Type B pancreatic cell (in vitro differentiated cells): ENCODE data around the gene THADA. TPM values are rescaled to one million over a fixed set of nuclear protein-coding genes. Genes with fewer than 3 reads are reported as not detected.
A peak's percentile ranks its signal among the peaks of the same experiment; 100 is the strongest.

ENCODE experiments used
- DNase-seq: peaks from one replicate; pipeline ENCODE4 v3.0.0; 2021; ENCODE audit warnings: mixed read lengths; ENCODE audit not compliant: unreplicated experiment; ENCODE audit errors: extremely low spot score
- H3K27ac Mint-ChIP-seq: 2 replicates; pipeline ENCODE4 v1.8.0; 2021; ENCODE audit warnings: mild to moderate bottlenecking, mixed read lengths
- H3K27me3 Mint-ChIP-seq: 2 replicates; pipeline ENCODE4 v1.8.0; 2021; ENCODE audit warnings: mixed read lengths
- H3K36me3 Mint-ChIP-seq: 2 replicates; pipeline ENCODE4 v1.8.0; 2021; ENCODE audit warnings: mixed read lengths
- H3K4me1 Mint-ChIP-seq: one replicate; pipeline ENCODE4 v1.8.0; 2021; ENCODE audit warnings: mixed read lengths; ENCODE audit not compliant: unreplicated experiment
- H3K4me3 Mint-ChIP-seq: 2 replicates; pipeline ENCODE4 v1.8.0; 2021; ENCODE audit warnings: mild to moderate bottlenecking, mixed read lengths
- H3K9me3 Mint-ChIP-seq: 2 replicates; pipeline ENCODE4 v1.8.0; 2021; ENCODE audit warnings: mixed read lengths
- CTCF ChIP-seq: fragments of 200-600 bp; sonication (generic); conservative IDR thresholded peaks from 2 replicates; pipeline ENCODE4 v1.5.0; 2021; ENCODE audit warnings: antibody characterized with exemption, mild to moderate bottlenecking
- total RNA-seq: library from RNA; stranded (reverse); gene quantifications from 2 replicates; pipeline ENCODE4 v1.2.1, GENCODE V29; 2021; ENCODE audit warnings: low replicate concordance

Gene THADA
- total RNA-seq, 1 donor from 2014 or later = 35.6 TPM

GRCh38 chr2:43183743-43184142 lies 412.1 kb downstream of the THADA start:
- peaks cover 3% of the 10 kb centered on the region for H3K9me3 Mint-ChIP-seq
- H3K27ac Mint-ChIP-seq = no peak overlapping the region
- peaks cover 25% of the 10 kb centered on the region for H3K4me1 Mint-ChIP-seq
- no peak for TF ChIP-seq CTCF
- no peak for DNase-seq
- no peaks in the 10 kb centered on the region for H3K27me3 Mint-ChIP-seq
- H3K36me3 Mint-ChIP-seq = peaks cover 8% of the 10 kb centered on the region
- no peak overlapping the region for H3K4me3 Mint-ChIP-seq

GRCh38 chr2:43180897-43181296 lies 414.9 kb downstream of the THADA start:
- H3K27me3 Mint-ChIP-seq = no peaks in the 10 kb centered on the region
- H3K4me3 Mint-ChIP-seq = no peak overlapping the region
- no peak for DNase-seq
- no peak for TF ChIP-seq CTCF
- peaks cover 34% of the 10 kb centered on the region for H3K4me1 Mint-ChIP-seq
- peaks cover 3% of the 10 kb centered on the region for H3K9me3 Mint-ChIP-seq
- H3K36me3 Mint-ChIP-seq = peaks cover 8% of the 10 kb centered on the region
- peak overlapping the region; percentile 57 for H3K27ac Mint-ChIP-seq

Other genes with a start within 250 kb of the THADA start
- gene PLEKHH2, start 41.2 kb upstream of the THADA start, total RNA-seq = 0.81 and 3.5 TPM in 2 replicates
- gene C1GALT1C1L, start 80.4 kb upstream of the THADA start, total RNA-seq = 0.24 TPM in 1 of 2 replicates, not detected in the other
- gene DYNC2LI1, start 178.0 kb upstream of the THADA start, total RNA-seq = 18.8 and 22.0 TPM in 2 replicates
- 0.10 and 0.36 TPM in 2 replicates for gene ABCG5, start 242.8 kb upstream of the THADA start, total RNA-seq
- gene ABCG8, start 242.9 kb upstream of the THADA start, total RNA-seq = 0.31 TPM in 1 of 2 replicates, not detected in the other